CD4-positive, alpha-beta T cell (primary cell): Measurements from ENCODE around the gene UBB. TPM values are rescaled to one million over a fixed set of nuclear protein-coding genes. Genes with fewer than 3 reads are reported as not detected.

ENCODE experiments used
- ATAC-seq: fragments of 200-7000 bp; cut with Tn5 transposase; one replicate; pipeline ENCODE4 v1.10.0; 2022; ENCODE audit warnings: mild to moderate bottlenecking; ENCODE audit not compliant: poor library complexity
- CTCF ChIA-PET: fragments of 350-600 bp; sonication (Branson Sonifier 250); formaldehyde crosslinking; loops from one replicate; lab custom pipeline; 2021; ENCODE audit warnings: antibody characterized with exemption, inconsistent platforms; lab: Charles Lee
- POLR2A ChIA-PET: fragments of 350-600 bp; sonication (Branson Sonifier 250); formaldehyde crosslinking; loops from one replicate; lab custom pipeline; 2021; ENCODE audit warnings: antibody characterized with exemption, inconsistent platforms; lab: Charles Lee
- DNase-seq, 14 experiments: peaks; one replicate each; pipeline ENCODE4 v3.0.0-alpha.2; 2013 to 2020; ENCODE audit warnings: mixed read lengths in 2 of 14
- H3K27ac ChIP-seq, 2 donors: one replicate each; pipeline versions ENCODE4 v1.5.1 to v1.7.0; 2013; ENCODE audit warnings: low read length in 2 of 2, low read depth in 1 of 2, mild to moderate bottlenecking in 1 of 2
- H3K27me3 ChIP-seq, 2 experiments: 1 replicate in 1 of 2; 2 replicates in 1 of 2; pipeline versions ENCODE4 v1.6.1 to v1.7.0; 2013; ENCODE audit warnings: low read length in 2 of 2, control low read depth in 1 of 2, mild to moderate bottlenecking in 1 of 2, moderate library complexity in 1 of 2; ENCODE audit not compliant: insufficient read depth in 2 of 2, control insufficient read depth in 1 of 2
- H3K36me3 ChIP-seq: one replicate; pipeline ENCODE4 v1.6.1; 2013; ENCODE audit warnings: low read length, control low read depth; ENCODE audit not compliant: insufficient read depth
- H3K4me1 ChIP-seq: one replicate; pipeline ENCODE4 v1.6.1; 2013; ENCODE audit warnings: low read length, control low read depth; ENCODE audit not compliant: insufficient read depth
- H3K4me3 ChIP-seq: one replicate; pipeline ENCODE4 v1.5.1; 2013; ENCODE audit warnings: mild to moderate bottlenecking, low read length, moderate library complexity
- H3K9me3 ChIP-seq, 2 experiments: 1 replicate in 1 of 2; 2 replicates in 1 of 2; pipeline versions ENCODE4 v1.6.1 to v1.7.0; 2013; ENCODE audit warnings: low read length in 2 of 2, mild to moderate bottlenecking in 2 of 2, control low read depth in 1 of 2, moderate library complexity in 1 of 2; ENCODE audit not compliant: control insufficient read depth in 1 of 2, insufficient read depth in 1 of 2
- H3K27ac Mint-ChIP-seq: one replicate; pipeline ENCODE4 v1.8.0; 2020; ENCODE audit warnings: mixed read lengths
- H3K27me3 Mint-ChIP-seq: one replicate; pipeline ENCODE4 v1.8.0; 2021; ENCODE audit warnings: mixed read lengths
- H3K36me3 Mint-ChIP-seq: one replicate; pipeline ENCODE4 v1.8.0; 2021; ENCODE audit warnings: low read depth, mixed read lengths
- H3K4me1 Mint-ChIP-seq: one replicate; pipeline ENCODE4 v1.8.0; 2021; ENCODE audit warnings: low read depth, mixed read lengths
- H3K4me3 Mint-ChIP-seq: one replicate; pipeline ENCODE4 v1.8.0; 2020; ENCODE audit warnings: mild to moderate bottlenecking, mixed read lengths
- H3K9me3 Mint-ChIP-seq: one replicate; pipeline ENCODE4 v1.8.0; 2020; ENCODE audit warnings: mixed read lengths
- CTCF ChIP-seq: fragments of 200-600 bp; IDR thresholded peaks from one replicate; pipeline ENCODE4 v1.8.0; 2022; ENCODE audit warnings: antibody characterized with exemption, mild to moderate bottlenecking
- intact Hi-C, 2 experiments: fragments of 100-400 bp; cut with DNase I in 1 of 2; cut with micrococcal nuclease in 1 of 2; formaldehyde crosslinking; loops; one replicate each; pipeline versions ENCODE4 v1.15.1 to v1.9.0; 2023 to 2025; cut with DNase I, micrococcal nuclease
- total RNA-seq, 174 experiments: library from RNA in 2 of 174; stranded (reverse) in 2 of 174; gene quantifications; one replicate each; pipeline ENCODE4 v1.2.3 and lab custom pipeline; 2021 to 2026

Gene UBB
- total RNA-seq, 2 experiments from 2014 or later = 646 to 647 TPM

DNA sequence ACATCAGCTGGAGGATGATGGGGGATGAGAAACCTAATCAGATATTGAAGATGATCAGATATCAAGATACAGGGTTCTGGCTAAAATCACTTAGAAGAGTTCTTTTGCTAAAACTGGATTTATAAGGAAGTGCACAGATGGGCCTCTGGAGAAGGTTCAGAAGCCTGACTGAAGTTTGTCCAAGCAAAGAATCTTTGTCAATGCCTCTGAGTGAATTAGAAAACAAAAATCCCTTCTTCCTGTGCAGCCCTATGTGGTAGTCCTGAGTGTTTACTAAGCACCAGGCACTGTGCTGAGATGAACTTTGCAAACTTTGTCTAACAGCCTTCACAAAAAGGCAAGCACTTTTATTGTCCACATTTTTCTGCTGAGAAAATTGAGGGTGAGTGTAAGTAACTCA, 16.3 kb upstream of the UBB start:
- H3K27ac Mint-ChIP-seq = no peak overlapping the region
- intact Hi-C loops = loop anchor here (1.0 to 10.0 kb wide), 3 partner anchors 50 to 158 kb away; partner anchors contain the start of gene TRPV2 (in 1 of the 2)
- H3K4me3 Mint-ChIP-seq = no peak overlapping the region
- ATAC-seq = no peak
- Histone ChIP-seq H3K27me3 (no peaks in the 10 kb centered on the region), H3K9me3 (no peaks in the 10 kb centered on the region), H3K36me3 (no peaks in the 10 kb centered on the region), H3K4me3 (no peak overlapping the region), H3K27ac (no peak overlapping the region), H3K4me1 (peaks cover 4% of the 10 kb centered on the region)
- no peaks in the 10 kb centered on the region for H3K4me1 Mint-ChIP-seq
- no peak for DNase-seq
- H3K36me3 Mint-ChIP-seq = no peaks in the 10 kb centered on the region
- H3K27me3 Mint-ChIP-seq = no peaks in the 10 kb centered on the region
- ChIA-PET POLR2A (interaction anchor here (0.6 to 2.8 kb wide), 5 partner anchors 12 to 875 kb away, joined by 3 to 17 read pairs (median 12); partner anchors contain the start of genes CENPV, TRPV2 and UBB), CTCF (interaction anchor here (1.2 to 2.1 kb wide), 13 partner anchors 9 to 171 kb away, joined by 3 to 26 read pairs (median 8); partner anchors contain the start of genes CENPV and TRPV2)
- H3K9me3 Mint-ChIP-seq = no peaks in the 10 kb centered on the region
- TF ChIP-seq CTCF = no peak

DNA sequence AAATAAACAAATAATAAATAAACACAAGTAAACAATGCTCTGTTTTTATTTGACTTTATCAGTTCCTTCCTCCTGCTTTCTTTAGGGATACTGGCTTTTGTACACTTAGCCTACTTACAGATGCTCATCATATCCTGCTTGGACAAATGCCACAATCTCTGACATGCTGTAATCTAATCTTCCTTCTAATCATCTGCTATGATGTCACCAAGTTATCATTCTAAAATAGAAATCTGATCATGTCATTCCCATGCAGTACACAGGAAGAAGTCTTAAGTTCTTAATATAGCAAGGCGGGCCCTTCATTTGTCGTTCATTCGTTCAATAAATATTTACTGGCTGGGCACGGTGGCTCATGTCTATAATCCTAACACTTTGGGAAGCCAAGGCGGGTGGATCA, 9.1 kb upstream of the UBB start:
- intact Hi-C loops = no loop called here
- CTCF ChIA-PET = interaction anchor here (2.9 kb wide), 1 partner anchor 8 kb away, joined by 8 read pairs; no protein-coding TSS in a partner anchor

DNA sequence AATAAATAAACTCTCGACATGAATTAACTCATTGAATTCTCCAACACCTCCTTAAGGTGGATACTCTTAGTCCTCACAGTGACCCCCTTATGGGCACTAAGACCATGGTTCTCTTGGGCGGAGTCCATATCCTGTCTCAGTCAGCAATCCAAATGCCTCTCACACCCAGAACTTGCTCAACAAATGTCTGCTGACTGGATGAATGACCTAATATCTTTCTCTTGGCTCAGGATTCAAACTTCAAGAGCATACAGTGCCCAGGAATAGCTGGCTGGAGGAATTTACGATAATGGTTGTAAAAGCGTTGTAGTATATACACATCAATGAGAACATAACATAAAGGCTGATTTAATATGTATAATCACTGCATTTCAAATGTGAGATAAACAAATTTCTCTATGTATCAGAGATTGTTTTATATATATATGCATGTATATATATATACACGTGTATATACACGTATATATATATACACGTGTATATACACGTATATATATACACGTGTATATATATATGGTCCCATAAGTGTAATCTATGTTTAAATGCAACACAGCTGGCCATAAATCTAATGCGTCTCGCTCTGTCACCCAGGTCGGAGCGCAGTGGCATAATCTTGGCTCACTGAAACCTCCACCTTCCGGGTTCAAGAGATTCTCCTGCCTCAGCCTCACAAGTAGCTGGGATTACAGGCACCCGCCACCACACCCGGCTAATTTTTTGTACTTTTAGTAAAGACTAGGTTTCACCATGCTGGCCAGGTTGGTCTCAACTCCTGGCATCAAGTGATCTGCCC, 6.5 kb upstream of the UBB start:
- no peak overlapping the region for H3K27ac Mint-ChIP-seq
- no peaks in the 10 kb centered on the region for H3K36me3 Mint-ChIP-seq
- no peaks in the 10 kb centered on the region for H3K27me3 ChIP-seq
- intact Hi-C loops = no loop called here
- ChIA-PET POLR2A (no interaction called here), CTCF (interaction anchor here (1.1 to 2.9 kb wide), 2 partner anchors 10 to 210 kb away, joined by 3 to 8 read pairs; no protein-coding TSS in a partner anchor)
- H3K9me3 ChIP-seq = no peaks in the 10 kb centered on the region
- H3K27ac ChIP-seq = no peak overlapping the region
- H3K4me1 ChIP-seq = no peaks in the 10 kb centered on the region
- no peak for TF ChIP-seq CTCF
- no peak overlapping the region for H3K4me3 Mint-ChIP-seq
- no peaks in the 10 kb centered on the region for H3K4me1 Mint-ChIP-seq
- DNase-seq (no peak), ATAC-seq (no peak)
- no peaks in the 10 kb centered on the region for H3K27me3 Mint-ChIP-seq
- H3K4me3 ChIP-seq = no peak overlapping the region
- H3K9me3 Mint-ChIP-seq = no peaks in the 10 kb centered on the region
- H3K36me3 ChIP-seq = no peaks in the 10 kb centered on the region

More for the DNA sequence above, 9.1 kb upstream of the UBB start:
- POLR2A ChIA-PET = no interaction called here
- Mint-ChIP-seq H3K27ac (no peak overlapping the region), H3K9me3 (no peaks in the 10 kb centered on the region), H3K27me3 (no peaks in the 10 kb centered on the region), H3K4me3 (no peak overlapping the region), H3K36me3 (no peaks in the 10 kb centered on the region), H3K4me1 (no peaks in the 10 kb centered on the region)
- no peak for TF ChIP-seq CTCF
- Histone ChIP-seq H3K36me3 (no peaks in the 10 kb centered on the region), H3K9me3 (no peaks in the 10 kb centered on the region), H3K27me3 (no peaks in the 10 kb centered on the region), H3K4me1 (no peaks in the 10 kb centered on the region), H3K27ac (no peak overlapping the region), H3K4me3 (no peak overlapping the region)
- ATAC-seq (no peak), DNase-seq (no peak)
